Stimulated activated CD8-positive, alpha-beta memory T cell treated with anti-CD3 and anti-CD28 coated beads, Interleukin-15, amount 100 ng/mL, for 1 hour (primary cell): ENCODE data around the gene GNAI2.
A peak's percentile ranks its signal among the peaks of the same experiment; 100 is the strongest.
"Not testable (repeated sequence)": the region's sequence is repeated elsewhere in the genome, so short reads cannot be mapped to it uniquely, and the experiment has no call there.

ENCODE experiments used
- DNase-seq: peaks from one replicate; pipeline ENCODE4 v3.0.0-alpha.2; 2020; ENCODE audit warnings: low read depth

The GNAI2 gene

GRCh38 chr3:50226888-50227389, 9.1 kb upstream of the GNAI2 start:
- no peak for DNase-seq

- peak; percentile 79 for DNase-seq
Measured at GRCh38 chr3:50227390-50228183, 8.4 kb upstream of the GNAI2 start.

- not testable (repeated sequence) for DNase-seq
Measured at GRCh38 chr3:50228184-50228763, 7.7 kb upstream of the GNAI2 start.

- DNase-seq, result no peak
Measured at GRCh38 chr3:50229490-50229889, 6.5 kb upstream of the GNAI2 start.

- DNase-seq, result no peak
Measured at GRCh38 chr3:50230104-50230793, 5.8 kb upstream of the GNAI2 start.

GRCh38 chr3:50230794-50231125, 5.2 kb upstream of the GNAI2 start:
- DNase-seq, result no peak

- no peak for DNase-seq
Measured at GRCh38 chr3:50231581-50231980, 4.4 kb upstream of the GNAI2 start.

GRCh38 chr3:50232303-50232702, 3.7 kb upstream of the GNAI2 start:
- DNase-seq, result no peak

- DNase-seq, result no peak
Measured at GRCh38 chr3:50233176-50233575, 2.8 kb upstream of the GNAI2 start.

GRCh38 chr3:50236484-50237132, 604 bp downstream of the GNAI2 start:
- DNase-seq, result no peak

GRCh38 chr3:50237133-50237651, 1.2 kb downstream of the GNAI2 start:
- DNase-seq, result no peak

GRCh38 chr3:50237754-50238548, 1.9 kb downstream of the GNAI2 start:
- peak; percentile 64 for DNase-seq

GRCh38 chr3:50238549-50239026, 2.6 kb downstream of the GNAI2 start:
- DNase-seq, result no peak

GRCh38 chr3:50239649-50240048, 3.6 kb downstream of the GNAI2 start:
- no peak for DNase-seq

- no peak for DNase-seq
Measured at GRCh38 chr3:50241163-50241562, 5.2 kb downstream of the GNAI2 start.

GRCh38 chr3:50241713-50242380, 5.8 kb downstream of the GNAI2 start:
- DNase-seq, result no peak

GRCh38 chr3:50242381-50242770, 6.4 kb downstream of the GNAI2 start:
- no peak for DNase-seq

GRCh38 chr3:50242851-50243542, 7.0 kb downstream of the GNAI2 start:
- no peak for DNase-seq

GRCh38 chr3:50243543-50243895, 7.5 kb downstream of the GNAI2 start:
- DNase-seq, result no peak

GRCh38 chr3:50244813-50245212, 8.8 kb downstream of the GNAI2 start:
- DNase-seq, result not testable (repeated sequence)
